ENCODE data around the gene TMEM243. TPM values are rescaled to one million over a fixed set of nuclear protein-coding genes. Genes with fewer than 3 reads are reported as not detected.

The TMEM243 gene
- total RNA-seq, 1 donor from 2014 or later, result 24.0 TPM

DNA sequence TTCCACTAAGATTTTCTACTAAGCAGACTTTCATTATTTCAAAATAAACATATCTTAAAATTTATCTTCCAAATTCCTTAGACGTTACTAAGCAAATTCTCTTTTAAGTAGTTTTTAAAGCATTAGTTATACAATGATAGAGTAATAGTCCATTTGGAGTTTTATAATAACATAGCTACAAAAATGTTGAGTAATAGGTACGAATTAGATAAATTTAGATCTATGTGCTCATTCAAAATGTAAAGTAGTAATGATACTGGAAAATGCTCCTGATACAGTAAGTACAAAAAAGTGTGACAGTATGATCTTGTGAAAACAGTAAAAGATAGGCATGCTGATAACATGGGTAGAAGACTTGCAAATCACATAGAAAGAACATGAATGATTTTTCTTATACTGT is 62.8 kb downstream of the TMEM243 start:
- DNase-seq (ENCODE audit: low spot score), result no peak

DNA sequence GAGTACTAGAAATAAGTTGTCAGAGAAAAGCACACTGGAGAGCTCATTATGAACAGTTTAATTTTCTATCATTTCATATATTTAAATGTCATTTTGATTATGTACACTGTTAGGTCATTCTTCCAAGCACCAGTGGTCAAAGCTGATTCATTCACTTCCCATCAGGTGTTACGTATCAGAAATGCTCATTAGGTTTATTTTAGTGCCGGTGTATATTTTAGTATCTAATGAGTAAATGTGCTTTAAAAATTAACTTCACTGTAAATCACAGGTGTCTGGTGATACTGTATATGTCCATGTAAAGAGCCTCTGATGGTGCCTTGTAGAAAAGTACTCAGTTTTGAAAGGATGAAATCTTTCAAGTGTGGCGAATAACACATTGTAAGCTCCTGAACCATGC is 63.7 kb downstream of the TMEM243 start:
- DNase-seq (ENCODE audit: low spot score), result no peak

DNA sequence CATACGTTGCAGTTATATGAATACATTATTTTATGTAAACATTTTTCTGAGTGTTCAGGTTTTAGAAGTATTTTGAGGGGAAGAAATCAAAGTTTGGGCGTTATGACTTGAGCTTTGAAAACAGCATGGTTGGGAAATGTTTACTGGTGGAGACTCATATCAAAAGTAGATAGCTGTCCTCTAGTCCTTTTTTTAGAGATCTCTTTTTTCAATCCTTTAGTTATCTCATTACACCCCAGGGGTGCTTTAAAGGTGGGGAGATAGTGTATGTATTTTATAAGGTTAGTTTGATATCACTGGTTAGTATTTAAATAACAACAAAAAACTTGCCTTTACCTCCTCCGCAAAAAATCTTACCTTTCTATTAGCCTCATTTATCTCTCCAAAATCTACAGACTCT is 65.0 kb downstream of the TMEM243 start:
- no peak for DNase-seq (ENCODE audit: low spot score)

DNA sequence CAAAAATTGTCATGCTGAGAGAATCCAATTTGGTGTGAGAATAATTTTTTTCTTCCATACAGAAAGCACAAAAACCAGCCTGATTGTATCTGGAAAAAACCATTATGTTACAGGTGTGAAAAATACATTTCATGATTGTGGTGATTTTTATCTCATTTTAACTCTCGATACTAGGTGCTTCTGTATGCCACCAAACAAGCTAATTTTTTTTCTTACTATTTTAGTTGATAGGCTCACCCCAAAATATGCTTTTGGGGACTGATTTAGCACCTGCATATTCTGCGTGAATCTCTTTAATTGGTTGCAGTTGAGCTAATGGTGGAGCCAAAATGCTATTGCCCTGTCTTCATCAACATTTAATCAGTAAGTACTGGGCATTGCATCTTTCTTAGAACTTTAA is 65.4 kb downstream of the TMEM243 start:
- no peak for DNase-seq (ENCODE audit: low spot score)

DNA sequence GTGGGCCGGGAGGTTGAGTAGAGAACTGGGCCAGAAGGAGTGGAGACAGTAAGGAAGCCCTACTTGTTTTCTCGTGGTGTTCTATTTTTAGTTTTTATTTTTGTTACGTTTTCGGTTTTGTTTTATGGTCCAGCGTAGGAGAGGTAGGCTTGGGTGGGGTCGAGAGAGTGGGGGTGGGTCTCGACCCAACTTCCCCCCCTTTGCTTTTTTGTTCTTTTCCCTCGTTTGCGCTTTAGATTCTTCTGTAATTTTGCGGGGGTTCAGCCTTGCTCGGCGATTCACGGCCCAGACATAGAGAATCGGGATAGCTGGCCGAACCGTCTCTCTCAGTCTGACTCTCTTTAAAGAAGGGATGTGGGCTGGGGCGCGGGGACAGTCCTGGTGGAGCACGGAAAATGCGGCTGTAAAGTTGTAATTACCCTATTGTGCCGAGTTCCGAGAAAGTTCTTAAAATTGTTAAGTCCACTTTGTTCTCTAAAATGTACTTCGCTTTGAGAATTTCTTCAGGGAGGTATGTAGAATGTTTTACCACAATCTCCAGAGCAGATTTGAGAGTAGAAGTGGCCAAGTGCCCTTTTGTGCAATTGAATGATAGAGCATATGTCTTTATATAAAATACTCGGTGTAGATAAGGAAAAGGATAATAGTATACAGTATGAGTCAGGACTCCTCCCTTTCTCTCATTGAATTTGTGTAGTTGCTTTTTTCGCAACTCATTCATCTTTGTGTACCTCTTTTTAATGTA is 66.5 kb downstream of the TMEM243 start:
- DNase-seq (ENCODE audit: low spot score), result peak; percentile 26

DNA sequence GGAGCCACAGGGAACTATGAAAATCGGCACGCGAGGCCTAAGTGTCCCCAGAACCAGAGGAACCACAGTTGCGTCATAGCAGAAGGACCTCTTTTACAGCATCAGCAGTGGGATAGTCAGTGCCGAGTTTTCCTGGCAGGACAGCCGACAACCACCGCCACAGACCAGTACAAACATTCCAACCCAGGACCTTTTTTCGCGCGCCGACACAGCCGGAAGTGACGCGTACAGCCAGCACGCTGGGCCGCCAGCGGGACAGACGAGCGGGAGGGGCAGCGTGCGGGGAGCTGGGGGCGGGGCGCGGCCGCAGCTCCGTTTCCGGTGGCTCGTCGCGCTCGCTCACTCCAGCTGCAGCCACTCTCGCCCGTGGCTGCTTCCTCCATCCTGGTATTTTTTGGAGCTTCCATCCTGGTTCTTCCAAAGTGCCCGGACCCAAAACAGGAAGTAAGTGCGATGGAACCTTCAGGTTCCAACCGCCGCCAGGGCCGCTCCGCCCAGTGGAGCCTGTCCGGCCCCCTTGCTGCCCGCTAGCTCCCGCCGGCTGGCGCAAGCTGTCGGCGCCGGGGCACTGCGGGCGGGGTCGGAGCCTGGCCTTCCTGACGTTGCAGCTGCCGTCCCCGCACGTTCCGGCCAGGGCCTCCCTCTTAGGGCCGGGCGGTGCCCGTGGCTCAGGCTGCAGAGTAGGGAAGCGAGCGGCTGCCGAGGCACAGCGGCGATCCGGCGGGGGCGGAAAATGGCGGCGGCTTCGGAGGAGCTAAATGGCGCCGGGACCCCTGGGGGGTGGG is 67.2 kb downstream of the TMEM243 start, which contains the start of gene DMTF1:
TSS of gene DMTF1 (plus strand) at position 342 of the 785 bp plus-strand sequence. CDS start 12,489 bp downstream, outside the sequence.
- peak; percentile 95 for DNase-seq (ENCODE audit: low spot score)

DNA sequence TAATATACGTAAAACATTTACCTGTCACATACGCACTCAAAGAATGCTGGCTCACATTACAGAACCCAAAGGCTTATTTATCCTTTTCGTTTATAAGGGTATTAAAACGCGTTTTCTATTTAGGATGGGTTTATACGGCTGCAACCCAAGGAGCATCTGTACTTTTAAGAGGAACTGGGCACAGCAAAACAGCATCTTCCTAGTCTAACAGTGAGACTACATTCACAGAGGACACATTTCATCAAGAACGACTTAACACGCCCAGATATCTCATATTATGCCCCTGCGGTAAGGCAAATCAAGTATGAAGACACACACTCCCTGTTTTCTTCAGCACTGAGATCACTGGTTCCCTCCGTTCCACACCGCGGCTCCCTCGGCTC is 67.8 kb downstream of the TMEM243 start:
- DNase-seq (ENCODE audit: low spot score), result no peak

DNA sequence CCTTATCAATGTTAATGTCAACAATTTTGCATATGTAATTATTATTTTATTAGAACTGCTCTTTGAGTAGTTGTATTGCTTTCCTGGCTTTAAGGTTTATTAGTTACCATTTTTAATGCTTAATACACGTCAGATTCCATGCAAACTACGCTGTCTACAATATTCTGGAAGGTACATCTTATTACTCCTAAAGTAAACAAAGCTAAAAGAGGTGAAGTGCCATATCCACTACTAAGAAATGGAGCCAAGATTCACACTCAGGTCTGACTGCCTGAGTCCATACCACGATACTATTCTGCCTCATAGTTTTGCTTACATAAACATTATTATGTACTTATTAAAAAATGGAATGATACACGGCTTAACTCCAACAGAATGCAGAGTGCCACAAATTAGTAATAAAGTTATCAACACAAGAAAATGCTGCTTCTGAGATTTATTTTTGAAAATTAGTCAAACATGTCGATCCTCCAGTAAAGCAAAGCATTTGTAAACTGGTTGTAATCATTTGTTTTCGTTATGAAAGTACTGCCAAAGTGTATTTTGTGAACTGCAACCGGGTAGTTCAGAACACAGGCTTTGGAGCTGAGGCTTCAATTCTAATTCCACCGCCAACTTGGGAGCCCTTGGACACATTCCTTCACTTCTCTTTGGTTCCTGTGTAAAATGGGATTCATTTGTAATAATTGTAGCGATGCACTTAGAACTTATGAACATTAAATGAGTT is 68.4 kb downstream of the TMEM243 start:
- no peak for DNase-seq (ENCODE audit: low spot score)

DNA sequence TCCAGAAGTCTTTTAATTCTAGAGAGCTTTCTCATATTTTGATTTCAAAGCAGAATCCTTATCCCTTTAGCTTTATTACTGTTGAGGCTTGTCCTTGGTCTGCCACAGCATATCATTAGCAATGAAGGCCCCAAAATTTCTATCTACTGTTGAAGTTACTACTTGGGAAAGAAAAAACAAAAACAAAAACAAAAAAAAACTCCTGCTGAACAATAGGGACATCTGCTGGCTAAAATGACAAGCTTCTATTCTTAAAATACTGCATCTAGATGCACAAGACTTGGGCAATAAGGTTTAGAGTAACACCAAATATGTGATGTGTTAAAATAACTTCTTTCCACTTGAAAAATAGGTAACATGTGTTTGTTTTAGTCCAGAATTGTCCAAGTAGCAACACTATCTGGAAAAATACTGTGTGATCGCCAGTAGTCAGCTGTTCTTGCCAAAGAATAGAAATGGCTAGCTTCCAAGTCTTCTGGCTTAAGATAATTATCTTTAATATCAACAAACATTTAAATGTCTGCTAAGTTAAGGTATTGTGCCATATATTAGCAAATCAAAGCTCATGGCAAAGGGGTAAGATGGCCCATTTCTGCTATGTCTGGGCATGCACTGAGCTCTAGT is 71.1 kb downstream of the TMEM243 start:
- DNase-seq (ENCODE audit: low spot score), result no peak

DNA sequence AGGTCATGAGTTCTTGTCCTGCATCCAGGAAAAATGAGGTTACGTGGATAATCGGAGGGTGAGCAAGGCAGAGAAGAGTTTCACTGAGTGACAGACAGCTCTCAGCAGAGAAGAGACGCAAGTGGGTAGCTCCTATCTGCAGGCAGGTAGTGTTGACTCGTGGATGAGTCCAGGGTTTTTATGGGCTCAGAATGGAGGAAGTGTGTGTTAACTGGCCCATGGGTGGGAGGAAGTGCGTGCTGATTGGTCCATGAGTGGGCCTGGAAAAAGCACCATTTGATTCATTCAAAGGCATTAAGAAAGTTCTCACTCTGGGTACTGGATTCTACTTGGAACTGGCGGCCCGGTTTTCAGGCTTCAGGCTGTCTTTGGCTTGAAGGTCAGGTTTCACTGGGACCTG is 72.0 kb downstream of the TMEM243 start:
- DNase-seq (ENCODE audit: low spot score), result no peak

DNA sequence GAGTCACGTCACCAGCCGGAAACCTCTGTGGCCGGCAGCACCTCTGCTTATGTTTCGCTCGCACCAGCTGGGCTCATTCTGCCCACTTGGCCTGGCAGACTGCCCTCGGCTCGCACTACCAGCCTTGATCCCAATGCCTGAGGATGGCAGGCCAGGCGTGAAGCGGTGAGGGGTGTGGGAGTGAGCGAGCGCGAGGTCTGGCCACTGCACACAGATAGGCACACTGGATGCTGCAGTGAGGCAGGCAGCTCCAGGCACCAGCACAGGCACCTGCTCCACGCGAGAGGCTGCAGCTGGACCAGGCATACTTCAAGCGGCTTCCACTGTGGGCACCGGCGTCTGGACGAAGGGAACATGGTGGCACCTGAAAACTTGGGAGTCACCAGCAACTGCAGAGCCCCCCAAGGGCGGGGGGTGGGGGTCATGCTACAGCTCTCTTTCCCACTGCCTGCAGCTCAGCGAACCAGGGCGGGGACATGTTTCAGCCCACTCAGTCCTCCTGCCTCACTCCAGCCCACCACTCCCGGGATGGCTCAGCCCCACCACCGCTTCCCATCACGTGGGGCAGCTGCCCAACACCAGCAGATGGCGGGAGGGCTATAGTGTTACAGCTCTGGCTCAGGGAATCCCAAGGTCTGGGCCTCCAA is 72.7 kb downstream of the TMEM243 start:
- DNase-seq (ENCODE audit: low spot score), result no peak

Other genes with a start within 250 kb of the TMEM243 start
- gene ELAPOR2, start 160.1 kb downstream of the TMEM243 start, total RNA-seq, result 10.9 TPM
- gene DMTF1, start 67.3 kb downstream of the TMEM243 start, total RNA-seq, result 65.6 TPM
- gene CROT, start 125.9 kb upstream of the TMEM243 start, total RNA-seq, result 35.2 TPM

Measured in mucosa of gallbladder (tissue), 1 donor.